Choroid plexus epithelial cell (primary cell): ENCODE measurements around the gene GSC2.

ENCODE experiments used
- DNase-seq: peaks from one replicate; pipeline ENCODE4 v3.0.0-alpha.2; 2010; ENCODE audit warnings: low read depth
- H3K4me3 ChIP-seq: 2 replicates; pipeline ENCODE4 v1.5.1; 2011; ENCODE audit warnings: low read depth, mild to moderate bottlenecking, control low read depth, low read length, moderate library complexity
- CTCF ChIP-seq: conservative IDR thresholded peaks from 2 replicates; pipeline ENCODE4 v1.5.1; 2011; ENCODE audit warnings: low read depth, mild to moderate bottlenecking, control low read depth, inconsistent platforms, low read length, moderate library complexity

The GSC2 gene

GRCh38 chr22:19193879-19194278 is 43.8 kb upstream of the GSC2 start:
- no peak for DNase-seq
- TF ChIP-seq CTCF = no peak
- no peak overlapping the region for H3K4me3 ChIP-seq

- no peak for DNase-seq
- no peak for TF ChIP-seq CTCF
- no peak overlapping the region for H3K4me3 ChIP-seq
These were observed 37.8 kb upstream of the GSC2 start for GRCh38 chr22:19187716-19188563.

GRCh38 chr22:19184276-19184997 is 34.3 kb upstream of the GSC2 start:
- H3K4me3 ChIP-seq = no peak overlapping the region
- no peak for TF ChIP-seq CTCF
- no peak for DNase-seq

GRCh38 chr22:19183216-19183615 is 33.1 kb upstream of the GSC2 start:
- no peak for DNase-seq
- TF ChIP-seq CTCF = no peak
- no peak overlapping the region for H3K4me3 ChIP-seq

GRCh38 chr22:19182472-19183157 is 32.5 kb upstream of the GSC2 start:
- DNase-seq = no peak
- no peak for TF ChIP-seq CTCF
- no peak overlapping the region for H3K4me3 ChIP-seq

GRCh38 chr22:19181786-19182471 is 31.8 kb upstream of the GSC2 start:
- no peak for TF ChIP-seq CTCF
- H3K4me3 ChIP-seq = no peak overlapping the region
- DNase-seq = no peak
